C4-2B (cell line): ENCODE data around the gene EPS15.

Source experiments
- H3K27ac ChIP-seq: fragments of 450-650 bp; 2 replicates; pipeline ENCODE4 v1.5.1; 2017
- ZFX ChIP-seq: fragments of 450-650 bp; IDR thresholded peaks from 2 replicates; pipeline ENCODE4 v1.6.1; 2017
- TF ChIP-seq, protein P1 (sequence below): fragments of 450-650 bp; conservative IDR thresholded peaks from 2 replicates; pipeline ENCODE4 v1.5.1; 2017; ENCODE audit warnings: mild to moderate bottlenecking

EPS15 gene

DNA sequence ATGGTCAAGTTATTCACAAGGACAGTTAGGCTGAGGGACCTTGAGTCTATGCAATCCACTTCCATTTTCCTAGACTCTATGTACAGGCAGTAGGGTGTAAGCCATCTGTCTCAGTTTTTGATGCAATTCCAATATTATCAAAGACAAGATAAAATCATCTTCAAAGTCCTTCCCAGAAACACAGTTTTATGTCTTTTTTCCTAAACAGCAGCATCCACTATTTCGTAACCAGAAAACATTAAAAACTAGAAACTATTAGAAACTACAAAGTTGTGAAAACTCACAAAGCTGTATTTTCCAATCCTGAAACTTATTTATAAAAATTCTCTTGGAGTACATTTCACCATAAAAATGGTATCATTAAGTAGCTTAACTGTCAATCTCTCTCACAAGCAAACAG is 93.8 kb downstream of the EPS15 start:
- TF ChIP-seq, protein P1, sequence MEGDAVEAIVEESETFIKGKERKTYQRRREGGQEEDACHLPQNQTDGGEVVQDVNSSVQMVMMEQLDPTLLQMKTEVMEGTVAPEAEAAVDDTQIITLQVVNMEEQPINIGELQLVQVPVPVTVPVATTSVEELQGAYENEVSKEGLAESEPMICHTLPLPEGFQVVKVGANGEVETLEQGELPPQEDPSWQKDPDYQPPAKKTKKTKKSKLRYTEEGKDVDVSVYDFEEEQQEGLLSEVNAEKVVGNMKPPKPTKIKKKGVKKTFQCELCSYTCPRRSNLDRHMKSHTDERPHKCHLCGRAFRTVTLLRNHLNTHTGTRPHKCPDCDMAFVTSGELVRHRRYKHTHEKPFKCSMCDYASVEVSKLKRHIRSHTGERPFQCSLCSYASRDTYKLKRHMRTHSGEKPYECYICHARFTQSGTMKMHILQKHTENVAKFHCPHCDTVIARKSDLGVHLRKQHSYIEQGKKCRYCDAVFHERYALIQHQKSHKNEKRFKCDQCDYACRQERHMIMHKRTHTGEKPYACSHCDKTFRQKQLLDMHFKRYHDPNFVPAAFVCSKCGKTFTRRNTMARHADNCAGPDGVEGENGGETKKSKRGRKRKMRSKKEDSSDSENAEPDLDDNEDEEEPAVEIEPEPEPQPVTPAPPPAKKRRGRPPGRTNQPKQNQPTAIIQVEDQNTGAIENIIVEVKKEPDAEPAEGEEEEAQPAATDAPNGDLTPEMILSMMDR = no peak
- no peak for TF ChIP-seq ZFX
- no peak overlapping the region for H3K27ac ChIP-seq

DNA sequence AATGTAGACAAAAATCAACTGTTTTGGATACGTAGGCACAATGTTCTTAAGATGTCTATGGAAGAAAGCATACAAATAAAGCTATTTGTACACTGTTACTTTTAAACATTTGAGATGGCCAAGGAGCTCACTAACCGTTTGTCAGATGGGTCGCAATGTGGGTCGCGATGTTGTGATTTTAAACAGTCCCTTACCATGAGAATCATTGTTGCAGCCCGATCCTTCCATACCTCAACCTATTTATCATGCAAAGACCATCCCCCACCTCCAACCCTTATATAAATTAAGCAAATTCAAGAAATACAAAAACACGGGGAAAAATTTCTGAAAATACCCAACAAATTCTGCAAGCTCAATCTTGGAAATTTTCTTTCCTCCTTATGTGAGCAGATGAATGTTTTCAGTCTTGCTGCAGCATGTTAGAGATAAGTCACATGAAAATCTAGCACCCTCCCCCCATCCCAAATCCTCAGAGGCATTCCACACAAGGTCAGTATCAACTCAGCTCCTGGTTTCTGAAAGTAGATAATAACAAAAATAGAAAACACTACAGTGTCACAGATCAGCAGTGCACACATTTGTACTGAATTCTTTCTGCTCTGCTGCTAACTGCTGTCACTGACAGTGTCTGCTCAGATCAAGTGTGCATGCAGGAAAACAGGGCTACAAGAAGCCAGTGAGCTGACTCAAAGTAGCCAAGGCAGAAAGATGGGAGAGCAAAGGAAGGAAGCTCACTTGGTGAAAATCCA is 95.8 kb downstream of the EPS15 start:
- no peak overlapping the region for H3K27ac ChIP-seq
- TF ChIP-seq ZFX = no peak
- TF ChIP-seq, protein P1 = no peak

DNA sequence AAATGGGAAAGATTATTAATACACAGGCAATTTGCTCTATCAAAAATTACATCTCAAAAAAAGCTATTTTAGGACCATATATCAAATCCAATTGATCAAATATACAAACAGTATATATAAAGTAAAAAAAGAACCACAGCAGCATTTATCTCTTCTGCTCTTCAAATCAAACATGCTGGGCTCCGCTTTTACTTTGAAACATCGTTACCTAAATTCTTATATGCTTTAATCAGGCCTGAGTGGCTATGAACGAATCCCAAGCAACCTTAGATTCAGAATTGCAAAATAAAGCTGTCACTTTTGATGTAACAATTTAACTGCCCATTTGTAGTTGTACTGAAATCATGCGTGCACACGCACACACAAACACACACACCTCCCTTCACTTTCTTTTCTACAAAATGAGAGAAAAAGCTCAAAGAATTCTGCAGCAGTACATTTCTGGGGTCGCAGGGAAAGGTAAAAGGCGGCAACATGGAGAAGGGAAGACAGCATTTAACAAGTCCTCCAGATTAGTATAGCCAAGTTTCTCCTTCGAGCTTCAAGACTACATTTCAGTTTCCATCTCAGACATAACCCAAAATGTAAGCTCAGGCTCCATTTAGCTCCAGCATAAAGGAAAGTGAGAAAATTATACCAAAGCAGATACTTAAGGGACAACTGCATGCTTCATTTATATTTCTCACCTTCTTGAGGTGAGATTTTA is 96.5 kb downstream of the EPS15 start:
- TF ChIP-seq, protein P1 = no peak
- no peak for TF ChIP-seq ZFX
- no peak overlapping the region for H3K27ac ChIP-seq

DNA sequence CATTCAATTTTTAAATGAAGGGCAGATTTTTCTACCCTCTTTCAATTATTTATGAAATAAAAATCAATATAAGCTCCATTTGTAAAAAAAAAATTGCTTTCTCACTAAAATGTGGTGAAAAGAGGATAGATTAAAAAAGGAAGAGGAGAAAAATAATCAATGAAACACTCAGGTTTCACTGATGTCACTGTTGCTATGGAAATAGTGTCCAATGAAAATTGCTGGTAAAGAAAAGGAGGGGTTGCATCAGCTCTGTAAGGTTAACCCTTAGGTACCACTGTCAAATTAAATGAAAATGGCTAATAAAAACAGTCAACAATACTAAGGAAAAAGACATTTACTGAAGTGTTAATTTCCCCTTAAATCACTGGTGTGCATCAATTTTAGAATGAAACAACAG is 97.1 kb downstream of the EPS15 start:
- TF ChIP-seq, protein P1 = no peak
- TF ChIP-seq ZFX = no peak
- H3K27ac ChIP-seq = no peak overlapping the region

DNA sequence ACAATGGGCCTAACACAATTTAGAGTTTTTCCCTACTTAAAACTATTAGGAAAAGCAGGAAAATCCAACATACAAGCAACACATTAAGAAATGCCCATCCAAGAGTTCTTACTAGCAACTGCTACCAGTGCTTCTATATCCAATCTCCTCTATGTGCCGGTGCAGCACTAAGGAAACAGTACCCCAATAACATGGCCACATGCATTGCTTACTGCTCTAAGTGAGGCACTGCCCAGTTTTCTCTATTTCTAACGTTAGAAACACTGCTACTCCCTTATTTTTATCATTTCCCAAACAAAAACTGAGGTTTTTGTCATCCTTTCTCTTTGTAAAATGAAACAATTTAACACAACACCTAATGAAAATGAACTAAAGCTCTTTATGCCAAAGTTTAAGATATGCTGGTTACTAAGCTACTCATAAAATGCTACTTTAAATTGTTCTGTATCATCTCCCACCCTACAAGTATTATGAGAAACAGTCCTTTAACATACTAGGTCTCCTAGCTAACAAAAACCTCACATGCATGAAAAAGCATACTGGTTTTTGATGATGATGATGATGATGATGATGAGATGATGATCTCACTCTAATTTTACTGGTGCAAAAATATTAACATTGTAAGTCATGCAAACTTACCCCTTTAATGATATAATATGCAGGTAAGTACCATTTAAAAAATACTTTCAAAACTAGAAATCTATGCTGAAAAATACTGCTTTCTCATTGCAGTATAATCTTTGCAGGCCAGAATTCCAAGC is 98.0 kb downstream of the EPS15 start:
- TF ChIP-seq, protein P1 = no peak
- TF ChIP-seq ZFX = no peak
- no peak overlapping the region for H3K27ac ChIP-seq

DNA sequence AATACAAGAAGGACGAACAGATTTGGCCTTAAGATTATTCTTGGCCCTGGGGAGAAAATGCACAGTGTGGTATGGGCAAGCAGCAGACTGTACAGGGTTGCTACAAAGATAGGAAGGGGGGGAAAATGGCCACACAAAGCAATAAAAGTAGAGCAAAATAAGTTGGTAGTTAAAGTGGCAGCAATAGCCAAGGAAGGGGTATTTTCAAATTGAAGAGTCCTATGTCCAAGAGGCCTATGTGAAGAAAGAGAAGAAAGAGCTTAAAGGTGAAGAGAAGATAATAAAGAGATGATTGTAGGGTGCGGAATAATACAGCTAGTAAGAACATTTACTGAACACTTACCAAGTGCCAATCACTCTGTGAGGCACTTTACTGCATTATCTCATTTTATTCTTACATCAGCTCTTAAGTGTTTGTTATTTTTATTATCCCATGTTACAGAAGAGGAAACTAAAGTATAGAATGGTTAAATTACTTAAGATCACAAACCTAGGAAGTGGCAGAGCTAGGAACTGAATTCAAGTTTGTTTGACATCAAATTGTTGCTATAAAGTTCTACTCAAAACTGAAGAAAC is 100.6 kb downstream of the EPS15 start:
- H3K27ac ChIP-seq = no peak overlapping the region
- no peak for TF ChIP-seq ZFX
- TF ChIP-seq, protein P1 = no peak
